H1 (cell line): Measurements from ENCODE around the gene TBL1Y. TPM values are rescaled to one million over a fixed set of nuclear protein-coding genes. Genes with fewer than 3 reads are reported as not detected.

Experiments
- CTCF ChIA-PET: fragments of 300-600 bp; sonication (Branson Sonifier 250); formaldehyde crosslinking; loops from one replicate; lab custom pipeline; 2021; ENCODE audit not compliant: partially characterized antibody; lab: Charles Lee
- POLR2A ChIA-PET: fragments of 300-600 bp; sonication (Branson Sonifier 250); formaldehyde crosslinking; loops from one replicate; lab custom pipeline; 2021; ENCODE audit warnings: inconsistent platforms; ENCODE audit not compliant: partially characterized antibody; lab: Charles Lee
- DNase-seq, 2 experiments: peaks; one replicate each; pipeline versions ENCODE4 v3.0.0 to v3.0.0-alpha.2; 2010 to 2022; ENCODE audit warnings: low spot score in 2 of 2, low read depth in 1 of 2, mixed read lengths in 1 of 2
- FAIRE-seq: peaks from 2 replicates; lab custom pipeline; 2011; peaks lifted over from hg19 to GRCh38; lab: Jason Lieb, UNC
- H2AFZ ChIP-seq: 2 replicates; pipeline ENCODE4 v1.8.1; 2012; ENCODE audit warnings: low read length, inconsistent platforms
- H2AK5ac ChIP-seq: 2 replicates; pipeline ENCODE4 v1.6.1; 2013; ENCODE audit warnings: low read depth, low read length
- H2BK120ac ChIP-seq: replicated peaks from 2 replicates; pipeline ENCODE3; 2013; ENCODE audit warnings: low read depth, low read length, inconsistent platforms
- H2BK12ac ChIP-seq: 2 replicates; pipeline ENCODE4 v1.6.1; 2013; ENCODE audit warnings: low read depth, low read length
- H2BK15ac ChIP-seq: 2 replicates; pipeline ENCODE4 v1.6.1; 2013; ENCODE audit warnings: low read length
- H2BK20ac ChIP-seq: 2 replicates; pipeline ENCODE4 v1.6.1; 2013; ENCODE audit warnings: low read length
- H2BK5ac ChIP-seq: 2 replicates; pipeline ENCODE4 v1.6.1; 2013; ENCODE audit warnings: low read depth, low read length
- H3K14ac ChIP-seq: 2 replicates; pipeline ENCODE4 v1.6.1; 2013; ENCODE audit warnings: inconsistent platforms; ENCODE audit not compliant: insufficient read length
- H3K18ac ChIP-seq: 2 replicates; pipeline ENCODE4 v1.6.1; 2013; ENCODE audit warnings: low read length; ENCODE audit errors: extremely low read depth
- H3K23ac ChIP-seq: 2 replicates; pipeline ENCODE4 v1.6.1; 2013; ENCODE audit warnings: inconsistent platforms; ENCODE audit not compliant: insufficient read length
- H3K23me2 ChIP-seq: 2 replicates; pipeline ENCODE4 v1.6.1; 2013; ENCODE audit warnings: low read depth, low read length
- H3K27ac ChIP-seq: 2 replicates; pipeline ENCODE4 v1.6.1; 2011; ENCODE audit warnings: low read depth, low read length, inconsistent platforms
- H3K27me3 ChIP-seq, 4 experiments: replicated peaks in 1 of 4; 1 replicate in 1 of 4; 2 replicates in 3 of 4; pipeline versions ENCODE4 v1.6.1 to v1.8.1; 2011 to 2013; ENCODE audit warnings: low read length in 3 of 4, mild to moderate bottlenecking in 3 of 4, inconsistent platforms in 2 of 4, mixed read lengths in 2 of 4, moderate library complexity in 1 of 4; ENCODE audit not compliant: control insufficient read depth in 3 of 4, insufficient read depth in 3 of 4; ENCODE audit errors: extremely low read depth in 1 of 4
- H3K36me3 ChIP-seq, 4 experiments: 2 replicates each; pipeline versions ENCODE4 v1.6.1 to v1.8.1; 2011 to 2013; ENCODE audit warnings: mild to moderate bottlenecking in 4 of 4, low read length in 3 of 4, moderate library complexity in 2 of 4, control low read depth in 1 of 4, inconsistent platforms in 1 of 4; ENCODE audit not compliant: insufficient read depth in 4 of 4, control insufficient read depth in 2 of 4
- H3K4ac ChIP-seq: replicated peaks from 2 replicates; pipeline ENCODE3; 2013; ENCODE audit warnings: low read length, low read depth, mixed read lengths, inconsistent platforms; ENCODE audit not compliant: insufficient read length
- H3K4me1 ChIP-seq, 4 experiments: replicated peaks in 1 of 4; 1 replicate in 1 of 4; 2 replicates in 3 of 4; pipeline versions ENCODE4 v1.6.1 to v1.8.1; 2011 to 2013; ENCODE audit warnings: low read length in 3 of 4, inconsistent platforms in 2 of 4, mixed read lengths in 1 of 4; ENCODE audit not compliant: insufficient read depth in 4 of 4, control insufficient read depth in 3 of 4
- H3K4me2 ChIP-seq, 2 experiments: 2 replicates each; pipeline versions ENCODE4 v1.6.1 to v1.8.1; 2011 to 2013; ENCODE audit warnings: low read depth in 2 of 2, low read length in 2 of 2, control low read depth in 1 of 2, inconsistent platforms in 1 of 2, mild to moderate bottlenecking in 1 of 2; ENCODE audit not compliant: insufficient read depth in 1 of 2
- H3K4me3 ChIP-seq, 4 experiments: fragments of 200-600, 300-600 bp in 1 of 4; sonication (generic), shearing (Covaris generic), sonication (Bioruptor Twin) in 1 of 4; 2 replicates each; pipeline versions ENCODE4 v1.5.1 to v1.8.1; 2011 to 2016; ENCODE audit warnings: low read length in 4 of 4, low read depth in 3 of 4, control low read depth in 2 of 4, inconsistent platforms in 2 of 4, mild to moderate bottlenecking in 2 of 4, mixed read lengths in 1 of 4, moderate library complexity in 1 of 4; ENCODE audit not compliant: insufficient read depth in 2 of 4; ENCODE audit errors: extremely low read depth in 1 of 4
- H3K56ac ChIP-seq: replicated peaks from 2 replicates; pipeline ENCODE3; 2013; ENCODE audit warnings: low read depth, mild to moderate bottlenecking, mixed read lengths, low read length, inconsistent platforms; ENCODE audit not compliant: insufficient read length
- H3K79me1 ChIP-seq: 2 replicates; pipeline ENCODE4 v1.6.1; 2013; ENCODE audit warnings: low read depth, low read length, control low read depth
- H3K79me2 ChIP-seq, 2 experiments: 2 replicates each; pipeline versions ENCODE4 v1.6.1 to v1.8.1; 2012 to 2013; ENCODE audit warnings: low read length in 2 of 2, mild to moderate bottlenecking in 2 of 2, inconsistent platforms in 1 of 2; ENCODE audit not compliant: insufficient read depth in 2 of 2, control insufficient read depth in 1 of 2
- H3K9ac ChIP-seq, 4 experiments: replicated peaks in 1 of 4; 1 replicate in 1 of 4; 2 replicates in 3 of 4; pipeline versions ENCODE4 v1.6.1 to v1.8.1; 2011 to 2013; ENCODE audit warnings: low read depth in 3 of 4, low read length in 3 of 4, control low read depth in 2 of 4, mild to moderate bottlenecking in 2 of 4, moderate library complexity in 2 of 4, inconsistent platforms in 1 of 4; ENCODE audit errors: extremely low read depth in 1 of 4
- H3K9me3 ChIP-seq, 2 experiments: 2 replicates each; pipeline versions ENCODE4 v1.6.1 to v1.8.1; 2012 to 2013; ENCODE audit warnings: mild to moderate bottlenecking in 2 of 2, moderate library complexity in 2 of 2, control low read depth in 1 of 2, inconsistent platforms in 1 of 2, low read depth in 1 of 2, low read length in 1 of 2, mixed read lengths in 1 of 2; ENCODE audit not compliant: insufficient read depth in 2 of 2
- H4K20me1 ChIP-seq, 2 experiments: replicated peaks in 1 of 2; 2 replicates each; pipeline versions ENCODE3 to v1.8.1; 2011 to 2013; ENCODE audit warnings: inconsistent platforms in 2 of 2, low read length in 2 of 2, mild to moderate bottlenecking in 1 of 2; ENCODE audit not compliant: insufficient read depth in 2 of 2, control insufficient read depth in 1 of 2
- H4K5ac ChIP-seq: 2 replicates; pipeline ENCODE4 v1.6.1; 2013; ENCODE audit warnings: low read length, low read depth, mixed read lengths, inconsistent platforms; ENCODE audit not compliant: insufficient read length
- H4K8ac ChIP-seq: 2 replicates; pipeline ENCODE4 v1.8.0; 2013; ENCODE audit warnings: mild to moderate bottlenecking, moderate library complexity, low read length, inconsistent platforms; ENCODE audit not compliant: insufficient read depth; ENCODE audit errors: extremely low read depth
- H4K91ac ChIP-seq: replicated peaks from 2 replicates; pipeline ENCODE3; 2013; ENCODE audit warnings: low read length, mixed read lengths, inconsistent platforms; ENCODE audit not compliant: insufficient read length
- CBX8 ChIP-seq: fragments of 300-800, 300-1000 bp; sonication (generic); IDR thresholded peaks from 2 replicates; pipeline ENCODE4 v1.7.1; 2016; ENCODE audit warnings: low read depth, low read length, borderline replicate concordance
- EZH2 ChIP-seq: fragments of 200-600 bp; sonication (generic); IDR thresholded peaks from 2 replicates; pipeline ENCODE4 v1.7.1; 2012; ENCODE audit warnings: low read depth, mild to moderate bottlenecking, moderate library complexity, low read length, inconsistent platforms; ENCODE audit not compliant: severe bottlenecking
- GABPA ChIP-seq: IDR thresholded peaks from 2 replicates; pipeline ENCODE4 v1.6.1; 2011; ENCODE audit warnings: mild to moderate bottlenecking, low read length, moderate library complexity, borderline replicate concordance; ENCODE audit not compliant: insufficient read depth
- HDAC2 ChIP-seq, 2 experiments: fragments of 300-600 bp in 1 of 2; sonication (generic) in 1 of 2; IDR thresholded peaks; 2 replicates each; pipeline ENCODE4 v1.6.1; 2011 to 2012; ENCODE audit warnings: low read depth in 2 of 2, low read length in 2 of 2, mild to moderate bottlenecking in 2 of 2, moderate library complexity in 2 of 2, borderline replicate concordance in 1 of 2, inconsistent platforms in 1 of 2
- KDM4A ChIP-seq: IDR thresholded peaks from one replicate; pipeline ENCODE4 v1.7.1; 2012; ENCODE audit warnings: low read depth, mild to moderate bottlenecking, moderate library complexity, low read length, inconsistent platforms; ENCODE audit not compliant: severe bottlenecking
- POU5F1 ChIP-seq: IDR thresholded peaks from 2 replicates; pipeline ENCODE4 v1.6.1; 2011; ENCODE audit warnings: low read depth, mild to moderate bottlenecking, low read length, moderate library complexity
- SAP30 ChIP-seq: fragments of 300-600 bp; sonication (generic); IDR thresholded peaks from 2 replicates; pipeline ENCODE4 v1.7.1; 2012; ENCODE audit warnings: low read length, moderate library complexity, mild to moderate bottlenecking, inconsistent platforms; ENCODE audit not compliant: insufficient read depth, insufficient replicate concordance
- SP2 ChIP-seq: IDR thresholded peaks from 2 replicates; pipeline ENCODE4 v1.6.1; 2012; ENCODE audit warnings: mild to moderate bottlenecking, low read length, inconsistent platforms
- SP4 ChIP-seq: IDR thresholded peaks from 2 replicates; pipeline ENCODE4 v1.6.1; 2012; ENCODE audit warnings: low read length, inconsistent platforms
- TBP ChIP-seq: IDR thresholded peaks from 2 replicates; pipeline ENCODE4 v1.6.1; 2011; ENCODE audit warnings: low read depth, low read length, improper control_type of control experiment
- ZNF274 ChIP-seq: IDR thresholded peaks from 2 replicates; pipeline ENCODE4 v1.7.0; 2012; ENCODE audit warnings: low read length, borderline replicate concordance; ENCODE audit errors: extremely low read depth
- WGBS, 2 experiments: shearing (Covaris generic) in 1 of 2; methylation state at CpG; one replicate each; pipeline versions ENCODE4 v1.1.6 to v1.1.7; 2013 to 2015; ENCODE audit warnings: low lambda C conversion rate in 2 of 2, mixed read lengths in 2 of 2, inconsistent platforms in 1 of 2, low coverage in 1 of 2, missing lambda C conversion rate in 1 of 2; ENCODE audit not compliant: insufficient replicate concordance in 2 of 2, insufficient coverage in 1 of 2, insufficient read length in 1 of 2; ENCODE audit errors: extremely low coverage in 1 of 2, missing lambda C conversion rate in 1 of 2; 5-methylcytosine and 5-hydroxymethylcytosine counted together
- polyA plus RNA-seq, 7 experiments: library from polyadenylated mRNA; depleted of rRNA in 3 of 7; stranded (reverse) in 5 of 7; unstranded in 2 of 7; fragments of >200 nt in 5 of 7; fragments of 200-250 nt in 2 of 7; gene quantifications; 1 replicate in 5 of 7; 2 replicates in 1 of 7; 4 replicates in 1 of 7; pipeline versions ENCODE4 v1.2.1 to v1.2.3, GENCODE V29; 2011 to 2013; ENCODE audit warnings: missing spikeins in 2 of 7, mixed read lengths in 2 of 7
- total RNA-seq: library from RNA; stranded (reverse); fragmentation: NEBNext Ultra II Directional; extraction: Animal tissue kit (Norgen Biotek cat#: 25700); gene quantifications from 2 replicates; pipeline ENCODE4 v1.2.1, GENCODE V29; 2021
- TF ChIP-seq, protein P1 (sequence below): IDR thresholded peaks from 2 replicates; pipeline ENCODE4 v1.6.1; 2012; ENCODE audit warnings: inconsistent platforms

TBL1Y gene
- total and polyA plus RNA-seq, 2 of the 8 experiments (the other 6 are each of a cell fraction or from before 2014, with no cell fraction given), result 2.5 to 4.2 TPM

- Histone ChIP-seq H4K5ac (no peak overlapping the region), H3K23me2 (no peaks in the 10 kb centered on the region), H2BK15ac (no peak overlapping the region), H4K91ac (no peak overlapping the region), H3K27me3 (no peaks in the 10 kb centered on the region), H2BK12ac (no peak overlapping the region), H3K4me3 (no peak overlapping the region), H3K9me3 (no peaks in the 10 kb centered on the region), H3K27ac (no peak overlapping the region), H3K79me2 (no peaks in the 10 kb centered on the region; a peak in 1 of 4 replicates), H3K4ac (no peak overlapping the region), H3K56ac (no peak overlapping the region), H2BK5ac (no peak overlapping the region), H2AK5ac (no peak overlapping the region), H2BK120ac (no peak overlapping the region)
- CTCF ChIA-PET, result no interaction called here
- no peak for DNase-seq
- POLR2A ChIA-PET, result no interaction called here
- TF ChIP-seq CBX8, result no peak
- TF ChIP-seq HDAC2 (IDR thresholded peaks at IDR 0.05; ENCODE audit: borderline replicate concordance in 1 of 2, low read depth in 2 of 2, low read length in 2 of 2), result no peak
- no peak for TF ChIP-seq GABPA
- no peak for TF ChIP-seq ZNF274
- no peak for TF ChIP-seq SP4
- no peak for TF ChIP-seq SP2
- no peak for TF ChIP-seq KDM4A
- TF ChIP-seq, protein P1, sequence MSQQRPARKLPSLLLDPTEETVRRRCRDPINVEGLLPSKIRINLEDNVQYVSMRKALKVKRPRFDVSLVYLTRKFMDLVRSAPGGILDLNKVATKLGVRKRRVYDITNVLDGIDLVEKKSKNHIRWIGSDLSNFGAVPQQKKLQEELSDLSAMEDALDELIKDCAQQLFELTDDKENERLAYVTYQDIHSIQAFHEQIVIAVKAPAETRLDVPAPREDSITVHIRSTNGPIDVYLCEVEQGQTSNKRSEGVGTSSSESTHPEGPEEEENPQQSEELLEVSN, result no peak
- TF ChIP-seq EZH2, result no peak
- no peak for TF ChIP-seq POU5F1
- TF ChIP-seq SAP30, result no peak
- no peak for TF ChIP-seq TBP
- TF ChIP-seq, all 59 proteins: peak for 0
- no peaks in the 10 kb centered on the region for H3K36me3 ChIP-seq
- H3K4me2 ChIP-seq, result no peak overlapping the region
- 95% methylated on average over 4 of the region's 4 CpGs; no CpG with 5 or more reads in 1 of the 2 experiments for WGBS, 2 experiments
- H4K8ac ChIP-seq, result no peak overlapping the region
- H3K4me1 ChIP-seq, result no peaks in the 10 kb centered on the region
- no peaks in the 10 kb centered on the region for H4K20me1 ChIP-seq
- FAIRE-seq, result no peak
- H3K79me1 ChIP-seq, result 0 out of 2 replicates have a peak, but pooled peaks cover 2% of the 10 kb centered on the region
- no peak overlapping the region for H2BK20ac ChIP-seq
- H3K14ac ChIP-seq, result no peak overlapping the region
- H3K9ac ChIP-seq, result no peak overlapping the region
- H3K23ac ChIP-seq, result no peak overlapping the region
- no peak overlapping the region for H2AFZ ChIP-seq
- H3K18ac ChIP-seq, result no peak overlapping the region
Observed at GRCh38 chrY:6931779-6932396, 21.4 kb downstream of the TBL1Y start.
